GM19324 (cell line): Measurements from ENCODE around the gene ZKSCAN3.
"Not testable (repeated sequence)": the region's sequence is repeated elsewhere in the genome, so short reads cannot be mapped to it uniquely, and the experiment has no call there.

Source experiments
- ATAC-seq: cut with Tn5 transposase; IDR thresholded peaks from one replicate; pipeline ENCODE4 v1.9.1; 2021; ENCODE audit warnings: mild to moderate bottlenecking, moderate library complexity; ENCODE audit not compliant: unreplicated experiment, low FRiP score

The ZKSCAN3 gene

DNA sequence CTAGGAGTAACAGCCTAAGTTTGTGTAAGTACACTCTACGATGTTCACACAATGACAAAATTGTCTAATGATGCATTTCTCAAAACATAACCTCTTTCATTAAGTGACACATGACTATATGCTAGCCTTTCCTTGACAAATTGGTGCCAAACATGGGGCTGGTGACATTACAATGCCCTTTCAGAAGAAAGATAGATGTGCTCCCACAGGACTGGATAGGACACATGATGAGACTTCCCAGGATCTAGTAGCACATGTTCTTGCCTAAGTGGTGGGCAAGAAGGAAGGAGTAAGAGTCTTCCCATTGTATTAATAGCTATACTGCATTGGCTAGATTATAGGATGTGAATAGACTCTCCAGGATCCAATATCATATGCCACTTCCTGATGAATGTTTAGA is 21.5 kb downstream of the ZKSCAN3 start:
- ATAC-seq: no peak

DNA sequence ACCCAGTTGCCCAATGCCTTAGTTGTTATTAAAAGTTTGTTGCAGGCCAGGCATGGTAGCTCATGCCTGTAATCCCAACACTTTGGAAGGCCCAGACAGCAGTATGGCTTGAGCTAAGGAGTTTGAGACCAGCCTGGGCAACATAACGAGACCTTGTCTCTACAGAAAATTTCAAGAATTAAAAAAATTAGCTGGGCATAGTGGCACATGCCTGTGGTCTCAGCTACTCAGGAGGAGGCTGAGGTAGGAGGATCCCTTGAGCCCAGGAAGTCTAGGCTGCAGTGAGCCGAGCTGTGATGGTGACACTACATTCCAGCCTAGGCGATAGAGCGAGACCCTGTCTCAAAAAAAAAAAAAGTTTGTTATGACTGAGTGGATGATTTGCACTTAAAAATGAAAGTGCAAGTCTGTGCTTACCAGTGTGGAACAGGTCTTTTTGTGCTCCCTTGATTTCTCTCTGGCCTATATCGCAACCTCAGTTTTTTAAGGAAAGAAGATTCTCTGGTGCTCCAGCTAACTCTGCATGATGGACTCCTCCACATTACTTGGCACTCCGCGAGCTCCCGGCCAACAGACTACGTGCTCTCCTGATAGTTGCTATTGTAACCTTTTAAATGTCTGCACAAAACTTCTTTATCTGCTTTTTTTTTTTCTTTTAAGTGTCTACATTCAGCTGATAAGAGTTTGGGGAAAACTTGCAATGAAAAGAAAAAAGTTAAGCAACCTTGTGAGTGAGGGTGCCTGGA is 22.1 kb downstream of the ZKSCAN3 start:
- ATAC-seq: no peak

DNA sequence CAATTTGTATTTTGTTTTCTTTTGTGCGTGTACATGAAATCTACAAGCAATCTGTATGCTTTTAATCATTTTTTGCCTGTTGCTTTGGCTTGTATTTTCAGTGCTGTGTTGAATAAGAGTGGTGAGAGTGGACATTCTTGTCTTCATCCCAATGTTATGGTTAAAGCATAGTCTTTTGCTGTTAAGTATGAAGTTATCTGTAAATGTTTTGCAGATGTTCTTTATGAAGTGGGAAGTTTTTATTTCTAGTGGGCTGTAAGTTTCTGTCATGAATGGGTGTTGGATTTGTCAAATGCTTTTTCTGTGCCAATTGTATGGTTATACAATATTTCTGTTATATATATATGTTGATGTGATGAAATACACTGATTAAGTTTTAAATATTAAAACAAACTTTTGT is 24.2 kb downstream of the ZKSCAN3 start:
- ATAC-seq: no peak

DNA sequence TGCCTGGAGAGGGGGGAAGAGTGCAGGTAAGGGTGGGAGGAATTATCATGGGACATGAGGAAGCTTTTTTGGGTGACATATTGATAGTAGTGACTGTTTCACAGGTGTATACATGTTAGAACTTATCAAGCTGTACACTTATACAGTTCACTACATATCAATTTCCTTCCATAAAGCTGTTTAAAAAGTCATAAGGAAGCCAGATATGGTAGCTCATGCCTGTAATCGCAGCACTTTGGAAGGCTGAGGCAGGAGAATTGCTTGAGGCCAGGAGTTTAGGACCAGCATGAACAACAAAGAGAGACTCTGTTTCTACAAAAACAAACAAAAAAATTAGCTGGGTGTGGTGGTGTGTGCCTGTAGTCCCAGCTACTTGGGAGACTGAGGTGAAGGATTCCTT is 28.1 kb downstream of the ZKSCAN3 start:
- no peak for ATAC-seq

DNA sequence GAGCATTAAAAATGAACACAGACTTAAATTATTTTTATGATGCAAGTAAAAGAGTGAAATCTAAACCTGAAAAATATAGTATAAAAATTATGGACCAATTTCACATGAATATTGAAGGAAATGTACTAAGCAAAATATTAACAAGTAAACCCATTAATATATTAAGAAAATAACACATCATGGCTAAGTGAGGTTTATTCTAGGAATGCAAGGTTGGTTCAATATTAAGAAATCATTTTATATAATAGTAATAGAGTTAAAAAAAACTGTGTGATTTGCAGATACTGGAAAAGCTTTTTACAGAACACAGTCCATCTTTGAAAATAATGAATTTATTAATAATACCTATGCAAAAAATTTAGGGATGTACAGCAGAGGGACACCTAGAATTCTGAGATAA is 28.9 kb downstream of the ZKSCAN3 start:
- ATAC-seq: no peak

DNA sequence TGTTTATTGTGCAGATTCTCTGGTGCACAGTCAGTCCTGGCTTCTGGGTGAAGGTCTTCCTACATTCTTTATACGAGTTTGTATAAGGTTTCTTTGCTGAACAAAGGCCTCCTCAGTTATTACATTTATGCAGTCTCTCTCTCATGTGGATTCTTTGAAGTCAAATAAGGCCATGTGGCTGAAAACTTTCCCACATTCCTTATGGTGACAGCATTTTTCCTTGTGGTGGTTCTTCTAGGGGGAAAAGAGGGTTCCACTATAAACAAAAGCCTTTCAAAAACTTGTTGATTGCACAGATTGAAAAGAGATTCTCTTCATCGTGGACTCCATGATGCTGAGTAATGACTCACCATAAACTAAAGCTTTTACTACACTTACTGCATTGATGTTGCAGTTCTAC is 30.6 kb downstream of the ZKSCAN3 start:
- ATAC-seq: no peak

DNA sequence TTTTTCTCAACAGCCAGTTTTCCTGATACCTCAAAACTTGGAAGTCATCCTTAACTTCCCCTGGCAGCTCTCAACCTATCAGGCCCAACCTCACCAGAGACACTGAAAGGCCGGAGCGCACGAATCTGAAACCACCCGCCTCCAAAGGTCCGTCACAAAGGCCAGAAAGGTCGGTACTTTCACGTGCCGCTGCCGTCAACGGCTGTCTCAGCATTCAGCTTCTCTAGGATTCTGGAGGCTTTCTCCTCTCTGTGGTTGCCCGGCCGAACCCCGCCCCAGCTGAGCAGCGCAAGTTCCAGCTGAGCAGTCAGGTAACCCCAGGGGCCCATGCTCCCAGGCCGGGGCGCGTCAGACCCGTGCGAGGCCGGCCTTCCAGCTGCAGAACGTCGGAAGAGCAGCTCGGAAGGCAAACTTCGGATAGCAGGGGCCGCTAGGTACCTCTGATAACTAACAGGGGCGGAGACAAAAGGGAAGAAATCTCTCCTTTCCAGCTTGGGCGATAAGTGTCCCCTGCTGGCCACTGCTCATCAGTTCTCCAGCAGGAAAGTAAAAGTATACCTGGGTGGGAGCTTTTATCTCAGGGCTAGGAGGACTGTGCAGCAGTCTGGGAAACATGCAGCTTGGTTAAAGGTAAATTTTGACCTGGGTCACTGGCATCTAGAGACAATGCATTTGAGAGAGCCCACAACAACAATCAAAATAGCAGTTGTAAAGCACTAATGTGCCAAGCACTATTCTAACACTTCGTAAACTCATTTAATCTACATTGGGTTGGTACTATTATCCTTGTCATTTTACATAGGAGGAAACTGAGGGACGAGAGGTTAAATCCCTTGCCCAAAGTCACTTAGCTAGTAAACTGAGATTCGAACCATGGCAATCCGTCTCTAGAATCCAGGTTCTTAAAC is 33.7 kb downstream of the ZKSCAN3 start:
- ATAC-seq: peak; percentile 79

DNA sequence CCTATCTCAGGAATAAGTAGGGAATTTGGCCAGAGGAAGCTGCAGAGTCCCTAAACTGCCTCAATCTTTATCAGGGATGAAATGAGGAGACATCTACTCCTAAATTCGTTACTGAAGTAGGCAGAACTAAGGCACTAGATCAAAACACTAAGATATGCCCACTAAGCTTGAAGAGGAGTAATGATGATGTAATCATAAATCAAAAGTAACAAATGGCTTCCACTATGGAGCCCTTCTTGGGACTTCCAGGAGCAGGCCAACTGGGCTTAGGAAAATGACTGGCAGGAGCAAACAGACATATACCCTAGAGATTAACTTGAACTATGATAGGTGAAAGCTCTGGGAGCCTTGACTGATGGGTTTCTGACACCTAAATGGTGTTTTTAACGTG is 34.4 kb downstream of the ZKSCAN3 start:
- ATAC-seq: no peak

DNA sequence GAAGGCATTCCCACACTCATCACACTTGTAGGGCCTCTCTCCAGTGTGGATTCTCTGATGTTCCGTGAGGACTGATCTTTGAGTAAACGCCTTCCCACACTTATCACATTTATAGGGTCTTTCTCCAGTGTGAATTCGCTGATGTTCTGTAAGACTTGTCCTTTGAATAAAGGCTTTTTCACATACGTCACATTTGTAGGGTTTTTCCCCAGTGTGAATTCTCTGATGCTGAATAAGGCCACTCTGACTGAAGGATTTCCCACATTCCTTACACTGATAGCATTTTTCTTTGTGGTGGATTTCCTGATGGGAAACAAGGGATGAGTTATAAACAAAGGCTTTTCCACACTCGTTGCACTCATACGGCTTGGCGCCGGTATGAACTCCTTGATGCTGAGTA is 40.9 kb downstream of the ZKSCAN3 start:
- no peak for ATAC-seq

DNA sequence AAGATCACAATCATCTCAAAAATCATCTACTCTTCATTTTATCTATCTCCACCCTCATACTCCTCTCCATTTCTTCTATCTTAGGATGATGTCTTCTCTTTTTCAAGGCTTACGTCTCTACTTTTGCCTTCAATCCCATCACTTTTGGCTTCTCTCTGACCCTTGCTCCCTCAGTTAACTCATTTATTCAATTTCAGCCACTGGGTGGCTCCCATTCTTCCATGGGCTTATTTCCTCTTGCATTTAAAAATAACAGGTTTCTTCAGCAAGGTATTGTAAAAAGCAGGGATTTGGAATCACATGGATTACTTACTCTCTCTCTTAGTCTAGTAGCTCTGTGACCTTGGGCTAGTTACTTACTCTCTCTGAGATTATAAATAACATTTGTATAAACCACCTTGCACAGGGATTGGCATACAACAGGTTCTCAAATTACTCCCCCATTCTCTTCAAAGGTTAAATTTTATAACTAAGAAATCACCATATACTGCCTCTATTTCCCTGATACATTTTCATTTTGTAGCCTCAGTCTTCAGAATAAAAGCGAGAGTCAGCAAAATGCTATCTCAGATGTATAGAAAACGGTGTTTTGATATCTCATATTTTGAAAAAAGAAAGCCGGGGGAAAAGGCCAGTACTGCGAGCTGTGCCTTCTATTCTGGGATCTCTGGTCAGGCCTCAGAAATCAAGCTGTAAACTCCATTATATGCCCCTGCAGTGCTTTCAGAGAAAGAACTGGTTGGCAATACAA is 44.3 kb downstream of the ZKSCAN3 start:
- no peak for ATAC-seq

DNA sequence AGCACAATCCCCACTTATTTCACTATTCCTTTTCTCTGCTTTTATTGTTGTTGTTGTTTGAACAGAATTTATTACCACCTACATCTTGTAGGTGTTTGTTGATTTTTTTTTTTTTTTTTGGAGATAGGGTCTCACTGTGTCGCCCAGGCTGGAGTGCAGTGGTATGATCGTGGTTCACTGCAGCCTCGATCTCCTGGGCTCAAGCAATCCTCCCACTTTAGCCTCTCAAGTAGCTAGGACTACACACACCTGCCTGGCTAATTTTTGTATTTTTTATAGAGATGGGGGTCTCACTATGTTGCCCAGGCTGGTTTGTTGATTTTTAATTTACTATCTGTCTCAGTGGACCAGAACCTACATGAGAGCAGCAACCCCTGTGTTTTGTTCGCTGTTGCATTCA is 46.2 kb downstream of the ZKSCAN3 start:
- no peak for ATAC-seq

DNA sequence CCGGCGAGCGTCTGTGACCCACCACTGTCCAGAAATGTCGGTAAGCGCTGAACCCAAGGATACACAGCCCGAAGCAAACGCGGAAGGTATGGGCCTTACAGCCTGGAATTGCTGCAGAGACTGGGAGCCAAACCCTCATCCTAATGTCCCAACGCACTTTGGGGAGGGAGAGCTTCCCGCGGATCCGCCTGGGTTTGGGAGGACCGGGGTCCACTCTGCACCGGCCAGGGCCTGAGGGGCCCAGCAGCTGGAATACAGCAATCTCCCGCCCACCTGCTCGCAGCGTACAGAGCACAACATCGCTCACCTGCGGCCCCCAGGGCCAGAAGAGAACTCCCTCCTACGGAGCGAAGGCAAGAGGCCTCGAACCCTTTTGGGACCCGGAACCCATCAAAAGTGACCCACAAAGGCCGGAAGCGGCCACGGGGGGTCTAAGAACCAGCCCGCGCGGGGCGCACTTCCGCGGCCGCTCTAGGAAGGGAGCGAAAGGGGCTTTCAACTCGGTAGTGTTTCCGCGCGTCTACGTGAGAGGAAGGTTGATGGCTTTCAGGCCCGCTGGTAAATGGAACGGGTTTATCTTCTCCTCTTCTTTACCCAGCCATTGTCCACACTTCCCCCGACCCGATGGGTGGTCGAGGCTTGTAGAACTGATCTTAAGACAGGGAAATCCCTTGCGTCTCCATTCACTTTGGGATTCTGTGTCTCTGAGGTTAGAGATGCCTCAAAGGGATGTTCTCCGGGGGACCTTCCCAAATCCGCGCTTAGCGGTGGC is 49.8 kb downstream of the ZKSCAN3 start, which contains the start of gene ZSCAN12:
ZSCAN12 (minus strand) TSS at position 398 of the 772 bp plus-strand sequence. CDS start 1,342 bp downstream, outside the sequence.
- peak; percentile 82 for ATAC-seq

DNA sequence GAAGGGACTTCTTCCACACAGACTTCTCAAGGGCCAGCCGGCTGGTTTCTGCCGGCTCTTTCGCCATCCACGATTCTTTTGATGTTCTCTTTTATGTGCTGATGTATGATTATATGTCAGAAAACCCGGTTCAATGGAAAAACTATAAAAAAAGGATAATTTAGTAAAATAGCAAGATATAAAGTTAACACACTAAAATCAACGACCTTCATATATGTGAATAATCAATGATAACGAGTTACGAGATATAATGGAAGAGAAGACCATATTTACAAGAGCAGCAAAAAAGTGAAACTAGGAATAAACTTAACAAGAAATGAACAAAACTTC is 50.3 kb downstream of the ZKSCAN3 start:
- ATAC-seq: no peak

DNA sequence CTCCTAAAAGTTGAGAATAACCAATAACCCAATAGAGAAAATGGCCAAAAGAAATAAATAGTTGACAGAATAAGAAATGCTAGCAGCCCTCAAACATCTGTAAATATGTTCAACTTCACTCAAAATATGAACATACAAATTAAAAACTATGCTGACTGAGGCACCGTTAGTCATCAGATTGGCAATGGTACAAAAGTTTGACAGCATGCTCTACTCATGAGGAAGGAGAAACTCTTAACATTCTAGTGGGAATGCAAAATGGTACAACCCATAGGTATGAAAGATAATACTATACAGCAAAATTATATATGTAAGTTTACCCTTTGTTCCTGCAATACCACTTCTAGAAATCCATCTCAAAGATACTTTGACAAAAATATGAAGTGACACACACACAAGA is 51.4 kb downstream of the ZKSCAN3 start:
- no peak for ATAC-seq

DNA sequence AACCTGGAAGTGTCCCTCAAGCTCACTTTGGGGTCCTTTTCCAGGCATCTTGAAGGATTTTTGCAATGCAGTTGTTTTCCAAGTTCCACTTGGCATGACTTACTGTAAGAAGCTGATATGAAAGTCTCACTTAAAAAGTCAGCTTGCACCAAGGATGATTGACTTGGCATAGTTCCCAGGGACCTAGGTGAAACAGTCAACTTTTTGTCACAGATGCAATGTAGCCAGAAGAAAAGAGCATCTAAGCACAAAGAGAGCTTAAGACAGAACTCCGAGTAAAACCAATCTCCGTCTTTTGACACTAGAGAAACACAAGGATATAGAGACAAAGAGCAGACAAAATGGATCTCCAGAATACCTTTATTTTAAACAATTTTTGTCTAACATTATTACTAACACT is 52.5 kb downstream of the ZKSCAN3 start:
- ATAC-seq: no peak

DNA sequence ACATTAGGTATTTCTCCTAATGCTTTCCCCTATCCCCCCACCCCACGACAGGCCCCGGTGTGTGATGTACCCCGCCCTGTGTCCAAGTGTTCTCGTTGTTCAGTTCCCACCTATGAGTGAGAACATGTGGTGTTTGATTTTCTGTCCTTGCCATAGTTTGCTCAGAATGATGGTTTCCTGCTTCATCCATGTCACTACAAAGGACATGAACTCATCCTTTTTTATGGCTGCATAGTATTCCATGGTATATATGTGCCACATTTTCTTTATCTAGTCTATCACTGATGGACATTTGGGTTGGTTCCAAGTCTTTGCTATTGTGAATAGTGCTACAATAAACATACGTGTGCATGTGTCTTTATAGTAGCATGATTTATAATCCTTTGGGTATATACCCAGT is 54.2 kb downstream of the ZKSCAN3 start:
- not testable (repeated sequence) for ATAC-seq

DNA sequence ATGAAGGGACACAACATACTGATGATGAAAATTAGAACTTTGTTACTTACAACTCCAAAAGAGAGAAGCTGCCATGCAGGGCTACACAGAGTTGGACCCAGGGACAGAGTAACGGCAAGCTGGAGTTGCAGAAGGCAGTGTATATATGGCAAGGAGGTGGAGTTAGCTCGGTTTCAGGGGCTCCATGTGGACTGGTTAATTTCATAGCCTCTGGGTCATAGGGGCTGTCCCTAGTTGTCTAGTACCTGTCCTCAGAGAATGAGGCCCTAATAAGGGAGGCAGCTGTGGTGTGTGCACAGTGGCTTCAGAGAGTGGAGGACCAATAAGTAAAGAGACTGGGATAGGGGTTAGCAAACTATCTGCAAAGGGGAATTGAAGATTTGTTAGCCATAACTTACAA is 57.7 kb downstream of the ZKSCAN3 start:
- ATAC-seq: no peak

DNA sequence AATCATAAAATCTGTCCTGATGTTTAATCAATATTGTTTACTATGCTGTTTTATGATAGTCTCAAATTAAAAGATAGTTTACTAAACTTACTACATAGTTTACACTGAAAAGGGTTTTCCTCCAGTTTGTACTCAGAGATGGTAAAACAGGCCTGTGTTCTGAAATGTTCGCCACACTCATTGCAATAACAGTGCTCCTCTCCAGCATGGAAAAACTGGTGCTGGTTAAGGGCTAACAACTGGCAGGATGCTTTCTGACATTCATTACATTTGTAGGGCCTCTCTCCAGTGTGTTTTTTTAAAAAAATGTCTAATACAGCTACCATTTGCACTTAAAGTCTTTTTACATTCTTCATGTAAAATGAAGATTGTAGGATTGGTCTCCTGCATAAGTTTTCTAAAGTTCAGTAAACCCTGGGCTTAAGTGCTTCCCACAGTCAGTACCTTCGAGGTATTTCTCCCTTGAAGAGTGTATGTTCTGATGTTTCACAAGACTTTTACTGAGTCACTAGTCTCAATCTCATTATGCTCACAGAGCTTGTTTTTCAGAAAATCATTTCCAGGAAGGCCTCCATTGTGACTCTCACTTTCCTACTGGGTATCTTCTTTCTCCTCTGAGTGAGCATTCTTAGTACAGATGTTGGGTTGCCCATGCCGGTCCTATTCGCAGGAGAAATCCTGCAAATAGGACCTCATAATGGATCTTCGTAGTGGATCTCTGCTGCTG is 58.5 kb downstream of the ZKSCAN3 start:
- ATAC-seq: no peak

DNA sequence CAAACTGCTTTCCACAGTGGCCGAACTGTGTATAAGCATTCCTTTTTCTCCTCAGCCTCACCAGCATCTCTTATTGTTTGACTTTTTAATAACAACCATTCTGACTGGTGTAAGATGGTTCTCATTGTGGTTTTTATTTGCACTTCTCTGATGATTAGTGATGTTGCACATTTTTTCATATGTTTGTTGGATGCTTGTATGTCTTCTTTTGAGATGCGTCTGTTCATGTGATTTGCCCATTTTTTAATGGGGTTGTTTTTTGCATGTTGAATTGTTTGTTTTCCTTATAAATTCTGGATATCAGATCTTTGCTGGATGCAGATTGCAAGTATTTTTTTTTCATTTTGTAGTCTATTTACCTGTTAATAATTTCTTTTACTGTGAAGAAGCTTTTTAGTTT is 61.0 kb downstream of the ZKSCAN3 start:
- no peak for ATAC-seq

DNA sequence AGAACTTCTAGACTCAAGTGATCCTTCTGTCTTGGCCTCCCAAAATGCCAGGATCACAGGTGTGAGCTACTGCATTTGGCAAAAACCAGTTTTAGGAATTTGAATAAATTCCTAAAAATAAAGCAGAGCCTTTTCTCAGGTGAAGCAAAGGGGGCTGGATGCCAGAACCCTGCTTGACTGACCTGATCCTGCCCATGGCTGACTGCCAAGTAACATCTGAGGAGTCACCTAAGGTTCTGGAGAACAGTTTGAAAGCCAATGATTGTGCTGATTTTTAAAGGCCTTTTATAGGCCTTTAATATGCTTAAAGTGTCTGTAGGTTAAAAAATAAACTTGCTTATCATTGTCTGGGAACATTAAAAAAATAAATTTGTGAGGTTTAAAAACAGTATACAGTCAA is 63.9 kb downstream of the ZKSCAN3 start:
- ATAC-seq: no peak
